Choroid plexus epithelial cell (primary cell): ENCODE data around the gene KRT40.

Source experiments
- DNase-seq: peaks from one replicate; pipeline ENCODE4 v3.0.0-alpha.2; 2010; ENCODE audit warnings: low read depth
- H3K4me3 ChIP-seq: 2 replicates; pipeline ENCODE4 v1.5.1; 2011; ENCODE audit warnings: low read depth, mild to moderate bottlenecking, control low read depth, low read length, moderate library complexity
- CTCF ChIP-seq: conservative IDR thresholded peaks from 2 replicates; pipeline ENCODE4 v1.5.1; 2011; ENCODE audit warnings: low read depth, mild to moderate bottlenecking, control low read depth, inconsistent platforms, low read length, moderate library complexity

The KRT40 gene

GRCh38 chr17:40936976-40937375, 47.1 kb downstream of the KRT40 start:
- TF ChIP-seq CTCF: no peak

GRCh38 chr17:40936437-40936971, 47.6 kb downstream of the KRT40 start:
- no peak overlapping the region for H3K4me3 ChIP-seq
- no peak for DNase-seq
- no peak for TF ChIP-seq CTCF

More at GRCh38 chr17:40936976-40937375, 47.1 kb downstream of the KRT40 start:
- no peak for DNase-seq
- no peak overlapping the region for H3K4me3 ChIP-seq

- DNase-seq: no peak
- no peak for TF ChIP-seq CTCF
- no peak overlapping the region for H3K4me3 ChIP-seq
Measured at GRCh38 chr17:40935624-40936023, 48.5 kb downstream of the KRT40 start.

- TF ChIP-seq CTCF: no peak
- DNase-seq: no peak
- H3K4me3 ChIP-seq: no peak overlapping the region
Measured at GRCh38 chr17:40932608-40933007, 51.5 kb downstream of the KRT40 start.

- no peak for DNase-seq
Measured at GRCh38 chr17:40931311-40931710, 52.8 kb downstream of the KRT40 start.

More at GRCh38 chr17:40931311-40931710, 52.8 kb downstream of the KRT40 start:
- H3K4me3 ChIP-seq: no peak overlapping the region
- no peak for TF ChIP-seq CTCF
